ENCODE results near the gene GADD45A.
"Not testable (repeated sequence)": the region's sequence is repeated elsewhere in the genome, so short reads cannot be mapped to it uniquely, and the experiment has no call there.

The GADD45A gene

DNA sequence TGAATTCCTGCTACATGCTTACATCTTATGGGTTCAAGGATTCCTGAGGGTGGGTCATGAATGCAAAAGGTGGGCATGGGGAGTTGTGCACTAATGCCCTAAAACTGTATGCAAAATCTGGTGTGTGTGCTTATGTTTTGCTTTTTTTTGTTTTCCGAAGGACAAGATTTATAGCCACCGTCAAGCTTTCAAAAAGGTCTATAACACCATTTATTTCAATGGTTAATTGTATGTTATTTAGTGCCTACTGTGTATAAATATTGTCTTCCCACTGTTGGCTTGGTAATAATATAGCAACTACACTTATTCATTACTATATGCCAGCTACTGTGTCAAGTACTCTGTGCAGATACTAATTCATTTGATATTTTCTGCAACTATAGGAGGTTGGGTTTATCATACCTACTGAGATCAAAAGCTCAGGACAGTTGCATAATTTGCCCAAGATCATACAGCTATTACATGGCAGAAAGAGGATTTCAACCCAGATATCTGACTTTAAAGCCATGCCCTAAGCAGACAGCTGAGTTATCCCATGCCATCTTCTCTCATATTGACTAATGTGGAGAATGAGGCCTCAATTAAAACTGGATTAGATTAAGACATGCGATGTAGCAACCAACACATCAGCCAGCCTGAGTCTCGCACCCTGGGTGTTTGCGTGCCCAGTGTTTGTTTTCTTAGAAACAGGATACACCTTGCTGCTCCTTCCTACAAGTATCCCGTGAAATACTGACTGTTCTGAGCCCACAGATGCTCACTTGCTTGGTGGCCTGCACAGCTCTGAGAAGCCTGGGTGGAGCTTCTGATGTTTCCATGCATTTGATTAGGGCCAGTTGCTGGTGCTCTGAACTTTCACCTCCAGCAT lies 34.6 kb downstream of the GADD45A start:
- DNase-seq (ENCODE audit: low spot score in 2 of 2) (no peak), ATAC-seq (no peak)
- Mint-ChIP-seq H3K4me1 (no peaks in the 10 kb centered on the region), H3K27ac (no peak overlapping the region), H3K36me3 (no peaks in the 10 kb centered on the region), H3K9me3 (no peaks in the 10 kb centered on the region), H3K4me3 (no peak overlapping the region)

DNA sequence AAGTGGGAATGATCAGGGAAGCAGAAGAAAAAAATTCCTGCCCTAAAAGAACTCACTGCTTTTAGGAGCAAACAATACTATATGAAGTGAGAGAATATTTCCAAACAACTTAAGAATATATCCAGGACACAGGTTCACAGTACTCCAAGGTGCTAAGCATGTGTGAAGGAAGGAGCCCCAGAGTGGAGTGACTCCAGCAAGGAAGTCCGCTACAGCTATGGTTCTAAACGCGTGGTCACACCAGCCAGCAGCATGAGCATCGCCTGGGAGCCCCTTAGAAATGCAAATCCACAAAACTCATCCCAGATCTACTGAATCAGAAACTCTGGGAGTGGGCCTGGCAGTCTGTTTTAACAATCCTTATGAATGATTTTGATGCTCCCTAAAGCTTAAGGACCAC lies 36.1 kb downstream of the GADD45A start:
- H3K4me1 Mint-ChIP-seq = peaks cover 2% of the 10 kb centered on the region
- DNase-seq (ENCODE audit: low spot score in 2 of 2) = no peak
- H3K9me3 Mint-ChIP-seq = no peaks in the 10 kb centered on the region
- H3K27ac Mint-ChIP-seq = no peak overlapping the region
- no peak overlapping the region for H3K4me3 Mint-ChIP-seq
- ATAC-seq = no peak
- no peaks in the 10 kb centered on the region for H3K36me3 Mint-ChIP-seq

DNA sequence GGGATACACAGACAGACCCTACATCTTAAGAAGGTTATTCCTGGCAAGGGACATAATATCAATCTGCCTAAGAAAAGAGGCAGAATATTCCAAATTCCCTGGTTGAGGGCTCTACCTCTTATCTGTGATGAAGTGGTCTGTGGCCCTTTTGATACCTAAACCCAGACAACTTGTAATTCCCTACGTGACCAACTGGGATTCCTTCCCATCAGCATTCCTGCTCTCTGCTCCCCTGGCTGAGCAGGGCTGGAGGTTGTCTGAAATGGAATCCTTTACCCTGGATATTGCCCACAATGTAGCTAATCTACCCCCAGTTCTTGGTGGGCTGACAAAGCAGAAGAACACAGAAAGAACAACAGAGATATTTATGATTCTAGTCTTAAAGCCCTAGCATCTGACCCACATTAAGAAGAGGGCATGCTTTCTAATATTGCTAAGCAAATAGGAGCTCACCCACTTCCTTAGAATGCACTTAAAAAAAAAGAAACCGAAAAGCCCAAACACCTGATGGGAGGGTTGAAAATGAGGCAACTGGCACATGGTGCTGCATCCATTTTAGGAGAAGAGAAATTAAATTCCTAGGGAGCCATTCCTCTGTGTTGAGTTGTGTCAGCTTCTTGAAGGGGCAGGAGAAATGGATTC lies 36.8 kb downstream of the GADD45A start:
- no peak for DNase-seq (ENCODE audit: low spot score in 2 of 2)
- peaks cover 6% of the 10 kb centered on the region for H3K4me1 Mint-ChIP-seq
- no peaks in the 10 kb centered on the region for H3K9me3 Mint-ChIP-seq
- H3K27ac Mint-ChIP-seq = no peak overlapping the region
- no peak for ATAC-seq
- no peaks in the 10 kb centered on the region for H3K36me3 Mint-ChIP-seq
- H3K4me3 Mint-ChIP-seq = no peak overlapping the region

DNA sequence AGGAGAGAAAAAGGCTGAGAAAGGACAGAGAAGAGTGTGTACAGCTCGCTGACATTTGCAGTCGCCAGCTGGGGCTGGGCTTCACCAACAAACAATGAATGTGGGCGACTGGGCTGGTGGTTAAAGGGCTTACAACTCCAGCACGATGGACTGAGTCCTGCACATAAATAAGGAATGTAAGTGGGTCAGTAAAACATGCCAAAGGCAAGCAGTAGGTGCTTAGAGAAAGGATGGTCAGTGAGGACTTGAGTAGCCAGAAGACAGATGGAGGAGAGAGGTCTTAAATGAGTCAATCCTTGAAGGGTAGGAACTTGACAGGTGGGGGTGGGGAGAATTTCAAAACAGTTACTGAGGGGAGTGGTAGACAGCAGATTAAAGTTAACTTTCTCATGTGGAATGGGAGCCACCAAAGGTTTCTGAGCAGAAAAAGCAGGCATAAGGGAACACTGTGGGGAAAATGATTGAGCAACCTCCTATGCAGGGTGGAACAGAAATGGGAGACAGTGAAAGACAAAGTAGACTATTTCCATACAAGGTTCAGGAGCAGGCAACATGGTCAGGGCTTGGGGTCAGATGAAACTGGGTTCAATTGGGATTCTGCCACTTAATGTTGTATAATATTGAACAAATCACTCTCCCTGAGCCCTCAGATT lies 37.4 kb downstream of the GADD45A start:
- Mint-ChIP-seq H3K27ac (no peak overlapping the region), H3K36me3 (no peaks in the 10 kb centered on the region), H3K4me3 (no peak overlapping the region), H3K9me3 (no peaks in the 10 kb centered on the region), H3K4me1 (peaks cover 6% of the 10 kb centered on the region)
- ATAC-seq (no peak), DNase-seq (ENCODE audit: low spot score in 2 of 2) (no peak)

DNA sequence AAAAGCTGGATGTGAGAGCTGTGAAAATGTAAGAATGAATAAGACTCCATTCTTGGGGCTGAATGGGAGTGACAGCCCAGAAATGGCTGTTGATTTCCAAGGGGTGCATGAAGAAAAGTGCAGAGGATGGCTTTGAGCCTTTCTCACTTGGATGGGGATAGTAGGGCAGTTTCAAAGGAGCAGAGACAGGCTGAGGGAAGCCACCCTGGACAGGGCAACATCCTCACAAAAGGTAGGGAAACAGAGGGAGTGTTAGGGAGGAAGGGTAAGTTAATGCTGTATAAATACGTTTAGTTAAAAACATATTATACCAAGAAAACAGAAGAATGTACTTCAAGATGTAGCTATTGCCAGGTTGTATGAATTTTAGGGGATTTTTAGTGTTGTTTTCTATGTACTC lies 38.1 kb downstream of the GADD45A start:
- DNase-seq (ENCODE audit: low spot score in 2 of 2) = no peak
- peaks cover 6% of the 10 kb centered on the region for H3K4me1 Mint-ChIP-seq

DNA sequence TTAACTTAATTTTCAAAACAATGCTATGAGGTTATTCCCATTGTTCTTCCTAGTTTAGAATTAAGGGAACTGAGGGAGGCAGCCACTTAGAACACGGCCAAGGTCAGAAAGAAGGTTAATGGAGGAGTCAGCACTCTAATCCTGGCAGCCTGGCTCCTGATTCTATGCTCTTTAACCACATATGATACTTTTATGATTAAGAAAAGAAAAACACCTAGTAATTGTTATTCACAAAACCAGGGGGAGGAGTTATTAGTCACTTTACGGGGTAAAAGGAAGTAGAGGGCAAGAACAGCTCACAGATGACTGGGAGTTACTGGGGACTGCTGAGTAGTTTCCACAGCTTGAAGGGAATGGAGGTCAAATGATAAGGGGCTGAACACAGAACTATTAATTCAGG lies 38.6 kb downstream of the GADD45A start:
- ATAC-seq = peak; percentile 95
- Mint-ChIP-seq H3K36me3 (no peaks in the 10 kb centered on the region), H3K4me1 (peaks cover 6% of the 10 kb centered on the region), H3K9me3 (no peaks in the 10 kb centered on the region), H3K27ac (no peak overlapping the region), H3K4me3 (no peak overlapping the region)
- no peak for DNase-seq (ENCODE audit: low spot score in 2 of 2)

More for the DNA sequence above, 38.1 kb downstream of the GADD45A start:
- Mint-ChIP-seq H3K27ac (no peak overlapping the region), H3K36me3 (no peaks in the 10 kb centered on the region), H3K4me3 (no peak overlapping the region), H3K9me3 (no peaks in the 10 kb centered on the region)
- ATAC-seq = no peak

DNA sequence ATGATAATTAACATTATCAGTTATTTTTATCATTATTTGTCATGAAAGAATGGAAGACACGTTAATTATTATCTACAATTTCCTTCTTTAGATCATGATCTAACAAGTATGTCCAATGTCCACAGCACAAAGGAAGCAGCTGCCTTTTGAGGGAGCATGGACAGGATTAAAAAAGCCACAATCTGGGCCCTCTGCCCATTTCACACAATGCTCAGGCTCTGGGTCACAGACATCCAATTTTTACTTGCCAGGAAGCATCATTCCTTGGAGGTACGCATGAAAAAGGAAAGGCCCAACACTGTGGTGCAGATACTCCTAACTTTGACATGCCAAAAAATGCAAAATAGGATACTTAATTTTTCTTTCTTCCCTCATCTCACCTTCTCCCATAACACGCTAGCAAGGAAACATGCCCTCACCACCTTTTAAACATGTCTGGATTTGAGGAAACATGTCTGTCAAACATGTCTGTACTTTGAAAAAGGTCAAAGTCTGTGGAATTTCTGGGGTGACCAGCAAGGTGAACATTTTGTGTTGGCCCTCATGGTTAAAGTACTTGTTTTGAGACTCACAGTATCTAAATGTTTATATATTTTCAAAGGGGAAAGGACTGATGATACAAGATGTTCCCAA lies 40.0 kb downstream of the GADD45A start:
- Mint-ChIP-seq H3K9me3 (no peaks in the 10 kb centered on the region), H3K4me1 (peaks cover 11% of the 10 kb centered on the region), H3K4me3 (no peak overlapping the region), H3K36me3 (no peaks in the 10 kb centered on the region), H3K27ac (no peak overlapping the region)
- DNase-seq (ENCODE audit: low spot score in 2 of 2) (no peak), ATAC-seq (no peak)

DNA sequence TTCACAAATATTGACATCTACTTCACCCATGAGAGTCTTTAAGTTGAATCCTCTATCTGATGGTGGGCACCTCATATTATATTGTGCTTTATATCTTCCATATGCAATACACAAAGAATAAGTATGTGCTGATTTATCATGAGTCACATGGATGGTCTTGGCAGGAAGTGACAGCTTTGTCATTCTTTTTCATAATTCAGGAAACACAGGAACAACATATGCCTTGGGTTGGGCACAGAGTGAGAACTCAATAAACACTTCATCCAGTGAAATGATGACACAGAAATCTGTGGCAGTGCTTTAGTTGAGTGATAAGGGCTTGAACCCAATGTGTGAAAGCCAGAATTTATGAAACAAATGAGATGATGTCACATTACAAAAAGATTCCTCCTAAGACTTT lies 41.2 kb downstream of the GADD45A start:
- Mint-ChIP-seq H3K27ac (no peak overlapping the region), H3K4me3 (no peak overlapping the region), H3K36me3 (no peaks in the 10 kb centered on the region), H3K4me1 (peaks cover 14% of the 10 kb centered on the region), H3K9me3 (no peaks in the 10 kb centered on the region)
- DNase-seq (ENCODE audit: low spot score in 2 of 2) (no peak), ATAC-seq (peak; percentile 65)

DNA sequence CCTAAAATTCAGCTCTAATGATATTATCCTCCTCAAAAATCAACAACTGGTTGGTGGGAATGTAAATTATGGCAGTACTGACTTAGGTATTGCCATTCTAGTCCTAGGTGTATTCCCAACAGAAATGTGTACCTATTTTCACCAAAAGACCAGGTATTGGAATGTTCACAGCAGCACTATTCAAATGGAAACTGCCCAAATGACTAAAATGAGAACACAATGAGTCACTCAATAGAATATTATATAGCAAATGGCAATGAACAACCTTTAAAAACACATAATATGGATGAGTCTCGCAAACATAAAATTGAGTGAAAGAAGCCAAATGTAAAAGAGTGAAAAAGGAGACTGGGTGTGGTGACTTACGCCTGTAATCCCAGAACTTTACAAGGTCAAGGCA lies 44.9 kb downstream of the GADD45A start:
- H3K4me1 Mint-ChIP-seq = peaks cover 14% of the 10 kb centered on the region
- no peaks in the 10 kb centered on the region for H3K36me3 Mint-ChIP-seq
- no peak for DNase-seq (ENCODE audit: low spot score in 2 of 2)
- H3K27ac Mint-ChIP-seq = no peak overlapping the region
- peak; percentile 36 for ATAC-seq
- no peak overlapping the region for H3K4me3 Mint-ChIP-seq
- no peaks in the 10 kb centered on the region for H3K9me3 Mint-ChIP-seq

DNA sequence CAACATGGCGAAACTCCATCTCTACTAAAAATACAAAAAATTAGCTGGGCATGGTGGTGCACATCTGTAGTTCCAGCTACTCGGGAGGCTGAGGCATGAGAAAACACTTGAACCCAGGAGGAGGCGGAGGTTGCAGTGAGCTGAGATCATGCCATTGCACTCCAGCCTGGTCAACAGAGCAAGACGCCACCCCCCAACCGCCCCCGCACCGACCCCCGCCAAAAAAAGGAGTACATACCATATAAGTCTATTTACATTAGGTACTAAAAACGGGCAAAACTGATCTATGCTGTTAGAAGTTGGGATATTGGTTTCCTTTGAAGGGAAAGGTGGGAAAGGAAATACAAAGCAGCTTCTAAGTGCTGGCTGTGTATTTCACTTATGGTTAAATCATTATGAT lies 45.3 kb downstream of the GADD45A start:
- not testable (repeated sequence) for DNase-seq (ENCODE audit: low spot score in 2 of 2); H3K9me3 Mint-ChIP-seq; H3K27ac Mint-ChIP-seq; H3K4me3 Mint-ChIP-seq; H3K36me3 Mint-ChIP-seq; ATAC-seq
- peaks cover 14% of the 10 kb centered on the region for H3K4me1 Mint-ChIP-seq

DNA sequence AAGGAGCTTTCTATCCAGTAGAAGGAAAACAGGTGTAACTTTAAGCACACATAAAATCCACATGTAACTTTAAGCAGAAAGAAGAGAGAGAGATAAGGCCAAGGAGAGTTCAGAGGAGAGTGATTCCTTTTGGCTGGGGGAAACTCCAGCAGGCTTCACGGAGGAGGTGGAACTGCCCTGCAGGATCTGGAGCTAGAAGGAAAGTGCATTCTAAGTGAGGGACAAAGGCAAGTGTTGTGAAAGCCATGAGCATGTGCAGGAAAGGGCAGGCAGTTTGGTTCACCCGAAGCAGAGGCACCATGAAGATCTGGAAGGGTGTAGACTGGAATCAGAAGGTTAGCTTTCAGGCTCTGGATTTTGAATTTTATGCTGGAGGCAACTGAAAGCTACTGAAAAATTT lies 46.3 kb downstream of the GADD45A start:
- Mint-ChIP-seq H3K36me3 (no peaks in the 10 kb centered on the region), H3K4me3 (no peak overlapping the region), H3K27ac (no peak overlapping the region), H3K9me3 (no peaks in the 10 kb centered on the region), H3K4me1 (peaks cover 18% of the 10 kb centered on the region)
- DNase-seq (ENCODE audit: low spot score in 2 of 2) (no peak), ATAC-seq (no peak)

DNA sequence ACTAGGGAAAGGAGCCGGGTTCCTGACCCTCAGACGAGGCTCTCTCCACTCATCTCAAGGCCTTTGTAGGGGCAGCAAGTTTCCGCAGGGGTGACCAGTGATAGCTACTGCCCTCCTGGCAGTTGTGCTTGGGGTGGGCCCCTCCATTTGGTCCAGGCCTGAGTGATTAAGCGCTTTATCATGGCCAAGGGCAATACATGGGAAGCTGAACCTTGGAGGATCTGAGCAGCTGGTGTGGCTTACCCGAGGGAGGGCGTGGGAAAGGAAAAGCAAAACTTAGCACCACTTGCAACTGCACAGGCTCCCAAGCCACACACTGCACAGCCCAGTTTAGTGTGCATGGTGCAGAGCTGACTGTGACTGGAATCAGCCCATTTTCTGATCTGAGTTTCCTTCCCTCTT lies 47.8 kb downstream of the GADD45A start:
- no peaks in the 10 kb centered on the region for H3K36me3 Mint-ChIP-seq
- H3K9me3 Mint-ChIP-seq = no peaks in the 10 kb centered on the region
- DNase-seq (ENCODE audit: low spot score in 2 of 2) = no peak
- no peak for ATAC-seq
- H3K4me3 Mint-ChIP-seq = no peak overlapping the region
- peaks cover 20% of the 10 kb centered on the region for H3K4me1 Mint-ChIP-seq
- H3K27ac Mint-ChIP-seq = no peak overlapping the region

DNA sequence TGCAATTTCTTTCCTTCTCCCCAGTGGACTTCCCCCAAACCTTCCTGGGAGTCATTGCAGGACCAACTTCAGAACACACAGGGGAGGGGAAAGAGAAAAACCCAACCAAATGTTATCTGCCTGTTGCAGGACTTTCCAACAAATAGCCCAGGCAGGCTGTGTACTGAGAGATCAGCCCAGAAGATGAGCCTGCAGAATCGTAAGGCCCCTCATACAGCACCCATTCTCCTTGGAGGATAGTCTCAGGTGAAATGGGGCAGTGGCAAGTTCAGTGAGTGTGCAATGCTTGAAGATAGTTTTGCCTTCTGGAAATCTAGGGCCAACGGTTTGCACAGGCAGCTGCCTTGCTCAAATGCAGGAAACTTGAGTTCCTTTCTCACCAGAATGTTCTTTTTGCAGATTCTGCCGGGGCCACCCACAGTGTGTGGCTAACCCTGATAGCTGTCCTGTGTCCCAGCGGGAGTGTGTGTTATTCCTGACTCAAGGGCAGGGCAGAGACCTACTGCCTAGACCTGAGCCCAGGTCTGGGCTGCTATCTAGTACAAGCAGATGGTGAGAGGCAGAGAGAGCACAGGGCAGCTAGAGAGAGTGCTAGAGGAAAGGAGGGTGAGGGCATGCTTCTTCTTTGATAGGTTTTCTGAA lies 48.8 kb downstream of the GADD45A start:
- Mint-ChIP-seq H3K4me1 (peaks cover 20% of the 10 kb centered on the region), H3K27ac (no peak overlapping the region), H3K9me3 (no peaks in the 10 kb centered on the region), H3K36me3 (no peaks in the 10 kb centered on the region), H3K4me3 (no peak overlapping the region)
- ATAC-seq (no peak), DNase-seq (ENCODE audit: low spot score in 2 of 2) (no peak)

DNA sequence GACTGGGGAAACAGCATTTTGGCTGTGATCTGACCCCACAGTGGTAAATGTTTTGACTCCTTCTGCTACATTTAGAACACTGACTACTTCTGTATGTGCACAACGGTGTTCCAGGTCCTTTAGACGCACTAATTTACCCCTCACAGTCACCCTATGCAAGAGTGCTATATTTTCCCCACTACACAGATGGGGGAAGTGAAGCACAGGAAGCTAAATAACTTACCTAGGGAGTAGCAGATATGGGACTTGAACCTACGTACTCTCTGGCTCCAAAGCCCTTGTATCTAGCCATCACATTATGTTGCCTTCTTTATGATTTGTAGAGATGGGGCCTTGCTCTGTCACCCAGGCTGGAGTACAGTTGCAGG lies 49.3 kb downstream of the GADD45A start:
- ATAC-seq = no peak
- H3K9me3 Mint-ChIP-seq = no peaks in the 10 kb centered on the region
- H3K4me1 Mint-ChIP-seq = peaks cover 20% of the 10 kb centered on the region
- no peaks in the 10 kb centered on the region for H3K36me3 Mint-ChIP-seq
- no peak for DNase-seq (ENCODE audit: low spot score in 2 of 2)
- H3K4me3 Mint-ChIP-seq = no peak overlapping the region
- H3K27ac Mint-ChIP-seq = no peak overlapping the region

DNA sequence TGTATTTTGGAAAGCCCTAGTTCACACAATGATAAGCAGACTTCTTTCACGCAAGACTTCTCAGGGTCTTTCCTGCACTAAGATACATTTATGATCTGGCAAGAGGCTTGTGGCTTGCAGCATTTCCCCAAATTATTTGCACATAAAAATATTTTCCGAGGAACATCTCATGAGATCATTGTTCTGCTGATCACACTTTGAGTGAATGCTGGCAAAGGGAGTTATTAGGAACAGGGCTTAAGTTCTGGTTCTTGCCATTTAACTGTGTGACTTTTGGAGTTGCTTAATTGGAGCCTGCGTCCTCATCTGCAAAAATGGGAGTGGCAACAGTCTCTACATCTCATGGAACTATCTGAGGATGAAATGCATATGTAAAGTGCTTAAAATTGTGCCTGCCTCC lies 50.2 kb downstream of the GADD45A start:
- ATAC-seq (no peak), DNase-seq (ENCODE audit: low spot score in 2 of 2) (no peak)
- Mint-ChIP-seq H3K9me3 (no peaks in the 10 kb centered on the region), H3K27ac (no peak overlapping the region), H3K4me1 (peaks cover 13% of the 10 kb centered on the region), H3K4me3 (no peak overlapping the region), H3K36me3 (no peaks in the 10 kb centered on the region)
